NCI-H2227 (cell line): ENCODE measurements around the gene JAZF1.

Source experiments
- DNase-seq: peaks from one replicate; lab custom pipeline; 2025; ENCODE audit not compliant: unreplicated experiment; lab: John Stamatoyannopoulos, UW

JAZF1 gene

DNA sequence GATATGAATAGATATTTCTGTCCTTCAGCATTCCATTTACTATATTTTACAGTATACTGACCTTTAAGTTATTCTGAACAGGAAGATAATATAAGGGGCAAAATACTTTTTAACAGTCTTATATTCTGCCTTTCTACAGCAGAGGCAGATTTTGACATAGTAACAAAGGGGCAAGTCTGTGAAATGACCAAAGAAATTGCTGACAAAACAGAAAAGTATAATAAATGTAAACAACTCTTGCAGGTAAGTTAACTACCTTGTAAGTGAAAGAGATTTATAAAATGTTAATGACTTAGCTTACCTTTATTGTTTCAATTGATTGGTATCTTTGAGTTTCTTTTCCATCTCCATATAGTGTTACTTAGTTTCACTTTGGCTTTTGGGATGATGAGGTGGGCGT is 384.6 kb downstream of the JAZF1 start:
- DNase-seq, result no peak

DNA sequence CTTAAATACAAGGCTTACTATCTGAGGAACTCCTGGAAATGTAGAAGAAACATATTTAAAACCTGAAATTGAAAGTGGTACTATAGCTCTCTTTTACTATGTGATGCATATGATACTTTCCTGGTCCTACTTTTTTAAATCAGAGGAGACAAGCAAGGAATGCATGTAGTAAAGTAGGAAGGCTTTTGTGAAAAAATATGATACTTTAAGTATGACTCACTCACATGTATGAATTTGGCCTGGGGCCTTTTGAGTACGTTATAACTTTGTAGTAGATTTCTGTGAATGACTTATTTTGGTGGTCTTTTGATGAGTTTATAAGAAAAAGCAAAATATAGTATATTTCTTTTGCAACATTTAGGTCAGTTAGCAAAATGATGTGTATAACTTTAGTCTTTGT is 386.8 kb downstream of the JAZF1 start:
- no peak for DNase-seq

DNA sequence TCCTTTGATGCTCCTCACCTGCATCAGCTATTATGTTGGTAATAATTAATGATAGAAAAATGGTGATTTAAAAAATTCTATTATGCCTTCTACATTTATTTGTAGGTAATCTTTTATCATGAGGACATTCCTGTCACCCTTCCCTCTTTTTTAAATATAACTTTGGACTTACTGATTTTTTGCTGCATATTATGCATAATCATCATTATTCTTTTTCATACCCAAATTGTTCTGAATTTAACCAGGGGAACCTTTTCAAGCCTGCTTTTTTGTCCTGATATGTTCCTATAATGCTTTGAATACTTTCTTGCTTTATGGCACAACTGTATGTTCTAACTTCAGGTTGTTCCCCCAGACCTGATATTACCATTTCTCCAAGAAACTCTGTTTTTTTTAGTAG is 392.2 kb downstream of the JAZF1 start:
- no peak for DNase-seq

DNA sequence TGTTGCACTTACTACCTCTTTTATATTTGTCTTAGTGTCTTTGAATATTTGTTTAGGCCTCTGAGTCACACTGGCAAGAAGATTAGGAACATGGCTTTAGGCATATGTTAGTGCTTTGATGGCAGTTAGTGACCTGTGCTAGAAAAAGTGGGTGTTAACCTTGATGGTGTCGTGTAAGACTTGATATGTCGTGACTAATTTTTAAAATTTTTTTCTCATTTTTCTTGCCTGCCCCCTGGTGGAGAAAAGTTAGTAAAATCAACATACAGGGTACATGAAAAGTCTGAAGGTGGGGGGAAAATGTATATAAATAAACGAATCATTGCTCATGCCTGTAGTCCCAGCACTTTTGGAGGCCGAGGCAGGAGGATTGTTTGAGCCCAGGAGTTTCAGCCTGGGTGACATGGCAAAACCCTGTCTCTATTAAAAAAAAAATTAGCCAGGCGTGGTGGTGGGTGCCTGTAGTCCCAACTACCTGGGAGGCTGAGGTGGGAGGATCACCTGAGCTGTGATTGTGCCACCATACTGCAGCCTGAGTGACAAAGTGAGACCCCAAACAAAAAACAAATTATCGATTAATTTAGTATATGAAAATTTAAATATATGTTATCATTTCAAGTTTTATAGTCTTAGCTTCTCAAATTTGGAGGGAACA is 396.1 kb downstream of the JAZF1 start:
- DNase-seq, result peak; percentile 40

DNA sequence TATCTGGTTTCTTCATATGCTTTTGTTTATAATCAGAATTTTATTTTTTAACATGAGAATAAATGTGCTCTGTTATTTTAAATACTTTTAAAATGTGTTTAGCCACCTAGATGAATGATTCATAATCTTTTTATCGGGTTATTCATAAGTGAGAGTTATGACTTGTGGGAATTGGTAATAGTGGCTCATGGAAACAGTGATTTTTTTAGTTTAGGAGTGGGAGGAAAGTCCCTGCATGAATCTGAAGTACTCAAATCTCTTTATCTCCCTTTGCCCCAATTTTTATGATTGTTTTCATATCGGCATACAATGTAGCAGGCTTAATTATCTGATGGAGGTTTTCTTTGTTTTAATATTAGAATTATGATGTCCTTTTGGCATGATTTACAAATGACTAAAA is 397.7 kb downstream of the JAZF1 start:
- no peak for DNase-seq

DNA sequence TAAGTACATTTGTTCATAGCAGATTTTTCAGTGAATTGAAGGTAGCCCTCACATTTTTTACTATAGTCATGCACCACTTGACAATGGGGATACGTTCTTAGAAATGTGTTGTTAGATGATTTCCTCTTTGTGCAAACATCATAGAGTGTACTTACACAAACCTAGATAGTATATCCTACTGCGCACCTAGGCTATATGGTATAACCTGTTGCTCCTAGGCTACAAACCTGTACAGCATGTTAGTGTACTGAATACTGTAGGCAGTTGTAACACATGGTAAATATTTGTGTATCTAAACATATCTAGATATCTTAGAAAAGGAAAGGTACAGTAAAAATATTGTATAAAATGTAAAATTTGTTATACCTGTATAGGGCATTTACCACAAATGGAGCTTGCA is 399.4 kb downstream of the JAZF1 start:
- DNase-seq, result no peak
